HG03066 (cell line): ENCODE data around the gene FMO1.
"Not testable (repeated sequence)": the region's sequence is repeated elsewhere in the genome, so short reads cannot be mapped to it uniquely, and the experiment has no call there.

Experiments
- ATAC-seq: cut with Tn5 transposase; IDR thresholded peaks from one replicate; pipeline ENCODE4 v1.9.1; 2021; ENCODE audit warnings: low read depth; ENCODE audit not compliant: unreplicated experiment

The FMO1 gene

DNA sequence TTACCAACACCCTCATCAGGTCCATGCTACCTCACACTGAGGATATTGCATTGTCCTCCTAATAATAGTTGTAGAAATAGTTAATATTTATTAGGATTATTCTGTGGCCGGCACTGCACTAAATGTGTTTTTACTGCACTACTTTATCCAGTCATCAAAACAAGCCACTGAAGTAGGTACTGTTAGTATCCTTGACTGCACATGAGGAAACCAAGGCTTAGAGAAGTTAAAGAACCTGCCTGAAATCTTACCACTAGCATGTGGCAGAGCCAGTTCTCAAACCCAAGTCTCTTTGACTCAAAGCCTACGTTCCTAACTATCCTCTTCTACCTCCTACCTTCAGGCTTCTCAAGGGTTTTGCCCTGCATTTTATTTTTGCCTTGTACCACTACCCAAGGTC, 30.9 kb downstream of the FMO1 start:
- no peak for ATAC-seq

DNA sequence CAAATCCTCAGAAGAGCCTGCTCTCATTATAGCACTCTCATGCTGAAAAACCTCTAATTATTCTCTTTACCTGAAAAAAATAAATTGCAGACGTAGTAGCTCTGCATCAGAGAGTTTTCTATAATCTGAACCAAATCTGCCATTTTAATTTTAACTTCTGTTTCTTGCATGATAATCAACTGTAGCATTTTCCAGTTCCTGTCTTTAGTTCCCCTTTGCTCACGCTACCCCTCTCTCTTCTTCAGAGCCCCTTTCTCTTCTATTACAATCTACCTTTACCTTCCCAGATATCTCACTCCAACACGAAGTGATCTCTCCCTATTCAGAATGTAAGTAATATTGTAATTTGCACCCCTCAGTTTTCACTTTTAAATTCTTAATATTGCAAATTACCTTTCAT, 31.4 kb downstream of the FMO1 start:
- no peak for ATAC-seq

DNA sequence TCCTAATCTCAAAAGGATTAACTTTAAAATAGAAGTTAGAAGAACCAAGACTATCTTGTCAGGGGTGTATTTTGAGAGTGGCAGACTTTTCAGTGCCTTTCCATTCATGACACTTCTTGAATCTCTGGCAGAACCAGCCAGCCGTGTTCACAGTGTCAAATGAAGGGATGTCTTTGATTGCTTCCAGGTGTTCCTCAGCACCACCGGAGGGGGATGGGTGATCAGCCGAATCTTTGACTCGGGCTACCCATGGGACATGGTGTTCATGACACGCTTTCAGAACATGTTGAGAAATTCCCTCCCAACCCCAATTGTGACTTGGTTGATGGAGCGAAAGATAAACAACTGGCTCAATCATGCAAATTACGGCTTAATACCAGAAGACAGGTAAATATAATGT, 32.3 kb downstream of the FMO1 start:
- no peak for ATAC-seq

DNA sequence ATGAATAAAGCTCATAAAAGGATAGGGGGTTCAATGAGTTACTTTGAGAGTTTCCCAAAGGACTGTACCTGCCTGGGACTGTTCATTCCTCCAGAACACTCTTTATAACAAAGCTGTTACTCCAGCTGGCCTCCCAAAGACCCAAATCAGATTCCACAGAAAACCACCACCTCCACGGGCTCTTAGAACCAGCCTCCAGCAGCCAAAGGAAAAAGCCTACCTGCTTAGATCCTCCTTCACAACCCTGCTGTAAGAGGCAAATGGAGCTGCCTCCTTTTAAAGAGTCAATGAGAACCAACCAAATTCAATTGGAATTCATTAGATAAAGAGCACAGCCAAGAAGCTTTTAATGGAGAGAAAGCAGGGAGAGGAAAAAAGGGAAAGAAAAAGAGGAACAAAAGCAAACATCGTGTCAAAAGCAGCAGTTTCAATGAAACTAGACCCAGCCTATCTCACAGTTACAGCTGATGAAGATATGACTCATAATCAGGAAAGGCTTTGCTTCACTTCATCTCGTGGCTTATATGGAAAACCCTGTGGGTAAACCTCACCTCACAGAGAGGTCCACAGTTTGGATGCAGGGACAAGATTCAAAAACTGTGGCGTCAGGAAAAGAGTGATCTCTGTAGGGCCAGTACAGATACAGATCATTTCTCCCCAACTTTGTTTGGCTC, 37.9 kb downstream of the FMO1 start:
- peak; percentile 73 for ATAC-seq

DNA sequence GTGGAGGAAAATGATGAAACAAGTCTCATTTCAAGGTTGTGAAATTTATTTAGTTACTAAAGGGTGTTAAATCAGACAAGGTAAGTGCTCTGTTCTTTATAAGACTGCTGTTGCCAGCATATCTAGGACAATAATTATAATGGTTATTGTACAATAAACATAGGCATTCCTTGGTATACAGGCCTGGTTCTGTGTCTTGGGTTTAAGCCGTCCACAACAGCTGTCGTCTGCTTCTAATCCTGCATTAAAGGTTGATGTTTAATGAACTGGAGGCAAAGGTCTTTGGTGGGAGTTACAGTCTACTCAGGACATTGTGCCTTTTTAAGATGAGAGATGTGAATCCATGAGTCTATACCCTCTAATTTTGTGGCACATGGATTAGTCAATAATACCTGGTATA, 42.3 kb downstream of the FMO1 start:
- no peak for ATAC-seq

DNA sequence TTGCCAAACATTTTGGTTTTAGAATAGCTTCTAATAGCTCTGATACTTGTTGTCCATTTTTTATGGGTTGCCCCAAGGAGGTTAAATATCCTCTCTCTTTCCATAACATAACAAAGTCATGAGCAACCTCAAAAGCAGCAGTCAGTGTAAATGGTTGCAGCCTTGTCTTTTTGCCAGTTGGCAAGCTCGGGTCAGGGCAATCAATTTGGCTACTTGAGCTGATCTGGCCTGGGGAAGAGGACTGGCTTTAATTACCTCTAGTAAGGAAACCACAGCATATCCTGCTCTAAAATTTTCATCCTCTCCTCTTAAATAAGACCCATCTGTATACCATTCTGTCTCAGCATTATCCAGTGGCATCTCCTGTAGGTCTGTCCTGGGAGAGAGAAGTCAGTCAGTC, 44.5 kb downstream of the FMO1 start:
- ATAC-seq = no peak

DNA sequence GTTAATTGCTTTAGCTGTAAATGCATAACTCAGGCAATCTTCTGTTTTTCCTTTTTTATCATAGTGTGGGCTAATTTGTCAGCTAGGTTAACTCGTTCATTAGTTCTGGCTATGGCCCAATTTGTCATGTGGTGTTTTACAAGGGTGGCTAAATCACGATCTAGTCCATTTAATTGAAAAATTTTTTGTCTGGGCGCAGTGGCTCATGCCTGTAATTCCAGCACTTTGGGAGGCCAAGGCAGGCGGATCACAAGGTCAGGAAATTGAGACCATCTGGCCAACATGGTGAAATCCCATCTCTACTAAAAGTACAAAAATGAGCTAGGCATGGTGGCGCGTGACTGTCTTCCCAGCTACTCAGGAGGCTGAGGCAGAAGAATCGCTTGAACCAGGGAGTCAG, 47.1 kb downstream of the FMO1 start:
- ATAC-seq = not testable (repeated sequence)

DNA sequence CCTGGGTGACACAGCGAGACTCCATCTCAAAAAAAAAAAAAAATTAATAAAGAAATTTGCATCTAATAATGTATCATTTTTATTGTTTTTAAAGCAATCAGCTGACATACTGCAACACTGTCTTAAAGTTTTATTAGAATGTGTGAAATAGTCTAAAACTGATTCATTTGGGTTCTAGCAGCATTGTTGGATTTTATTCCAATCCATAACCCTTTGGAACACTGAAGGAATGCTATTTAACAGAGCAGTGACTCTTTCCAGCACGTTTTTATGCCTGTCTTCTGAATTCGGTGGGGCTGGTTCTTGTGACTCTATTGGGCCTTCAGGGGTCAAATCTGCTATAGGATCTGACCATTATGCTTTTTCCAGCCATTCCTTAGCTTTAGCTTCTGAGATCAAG, 47.5 kb downstream of the FMO1 start:
- ATAC-seq = no peak

DNA sequence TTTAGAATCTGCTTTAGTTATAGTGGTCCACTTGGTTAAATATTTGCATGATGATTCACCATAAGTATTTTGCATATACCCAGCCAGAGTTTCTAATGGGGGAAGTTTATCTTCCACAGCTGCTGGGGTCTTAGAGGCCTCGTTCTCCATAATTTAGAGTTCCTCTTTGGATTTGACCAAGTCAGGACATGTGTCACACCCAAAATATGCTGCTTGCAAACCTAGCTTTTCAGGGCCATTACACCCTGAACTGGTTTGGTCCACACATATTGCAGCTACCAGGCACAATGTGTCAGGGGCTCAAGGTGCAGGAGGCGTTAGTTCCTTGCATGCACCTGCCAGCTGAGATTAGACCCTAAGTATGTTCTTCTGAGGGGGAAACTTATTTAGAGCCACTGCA, 48.6 kb downstream of the FMO1 start:
- no peak for ATAC-seq

DNA sequence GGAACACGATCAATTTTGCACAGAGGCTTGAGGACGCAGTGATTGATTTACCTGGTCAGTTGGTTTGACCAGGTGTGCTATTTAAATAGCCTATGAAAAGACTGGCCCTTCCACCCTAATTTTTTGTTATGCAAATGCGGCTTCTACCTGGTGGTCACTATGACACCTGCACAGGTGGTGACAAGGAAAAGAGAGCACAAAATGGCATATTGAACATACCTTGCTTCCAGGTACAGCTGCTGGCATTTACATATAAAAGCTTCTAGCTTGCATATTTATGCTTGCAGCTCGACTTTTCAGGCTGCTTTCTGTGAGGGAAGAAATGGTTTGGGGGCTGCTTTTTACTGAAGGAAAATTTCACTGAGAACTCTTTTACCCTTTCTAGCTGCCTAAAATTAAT, 50.4 kb downstream of the FMO1 start:
- no peak for ATAC-seq

DNA sequence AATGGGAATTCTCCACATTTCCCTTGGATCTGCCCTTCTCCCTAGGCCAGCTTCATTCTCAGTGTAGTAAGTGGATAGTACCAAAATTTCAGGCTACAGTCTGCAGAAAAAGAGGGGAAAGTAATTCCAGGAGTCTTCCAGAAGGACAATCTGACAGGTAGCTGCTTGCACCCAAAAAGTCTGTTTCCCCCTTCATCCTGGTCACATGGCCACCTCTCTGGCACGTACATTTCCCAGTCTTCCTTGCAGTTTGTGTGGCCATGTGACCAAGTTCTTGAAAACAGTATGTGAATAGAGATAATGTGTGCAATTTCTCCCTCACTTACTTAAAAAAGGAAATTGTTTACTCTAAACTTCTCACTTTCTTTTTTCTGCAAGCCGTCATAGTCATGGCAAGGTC, 51.0 kb downstream of the FMO1 start:
- no peak for ATAC-seq

DNA sequence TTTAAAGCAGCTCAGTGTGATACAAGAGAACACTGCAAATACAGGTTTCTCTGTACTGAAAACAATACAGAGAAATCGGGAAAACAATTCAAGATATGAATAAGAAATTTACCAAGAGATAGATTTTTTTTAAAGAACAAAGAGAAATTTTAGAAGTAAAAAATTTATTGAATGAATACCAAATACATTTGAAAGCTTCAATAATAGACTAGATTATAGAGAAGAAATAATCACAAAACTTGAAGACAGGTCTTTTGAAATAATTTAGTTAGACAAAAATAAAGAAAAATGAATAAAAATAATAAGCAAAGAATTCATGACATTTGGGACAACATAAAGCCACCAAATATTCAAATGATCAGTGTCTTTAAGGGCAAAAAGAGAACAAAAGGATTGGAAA, 52.1 kb downstream of the FMO1 start:
- ATAC-seq = no peak

DNA sequence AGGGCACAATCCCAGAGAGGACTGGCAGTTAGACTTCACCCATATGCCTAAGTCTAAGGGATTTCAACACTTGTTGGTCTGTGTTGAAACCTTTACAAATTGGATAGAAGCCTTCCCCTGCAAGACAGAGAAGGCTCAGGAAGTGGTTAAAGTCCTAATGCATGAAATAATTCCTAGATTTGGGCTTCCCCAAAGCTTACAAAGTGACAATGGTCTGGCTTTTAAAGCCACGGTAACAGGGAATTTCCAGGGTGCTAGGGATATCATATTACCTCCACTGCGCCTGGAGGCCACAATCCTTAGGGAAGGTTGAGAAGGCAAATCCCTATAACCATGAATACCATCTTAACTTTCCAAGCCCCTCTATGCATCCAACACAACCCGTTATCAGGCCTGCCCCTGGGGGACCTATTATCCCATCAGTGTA, 62.4 kb downstream of the FMO1 start:
- ATAC-seq = no peak

DNA sequence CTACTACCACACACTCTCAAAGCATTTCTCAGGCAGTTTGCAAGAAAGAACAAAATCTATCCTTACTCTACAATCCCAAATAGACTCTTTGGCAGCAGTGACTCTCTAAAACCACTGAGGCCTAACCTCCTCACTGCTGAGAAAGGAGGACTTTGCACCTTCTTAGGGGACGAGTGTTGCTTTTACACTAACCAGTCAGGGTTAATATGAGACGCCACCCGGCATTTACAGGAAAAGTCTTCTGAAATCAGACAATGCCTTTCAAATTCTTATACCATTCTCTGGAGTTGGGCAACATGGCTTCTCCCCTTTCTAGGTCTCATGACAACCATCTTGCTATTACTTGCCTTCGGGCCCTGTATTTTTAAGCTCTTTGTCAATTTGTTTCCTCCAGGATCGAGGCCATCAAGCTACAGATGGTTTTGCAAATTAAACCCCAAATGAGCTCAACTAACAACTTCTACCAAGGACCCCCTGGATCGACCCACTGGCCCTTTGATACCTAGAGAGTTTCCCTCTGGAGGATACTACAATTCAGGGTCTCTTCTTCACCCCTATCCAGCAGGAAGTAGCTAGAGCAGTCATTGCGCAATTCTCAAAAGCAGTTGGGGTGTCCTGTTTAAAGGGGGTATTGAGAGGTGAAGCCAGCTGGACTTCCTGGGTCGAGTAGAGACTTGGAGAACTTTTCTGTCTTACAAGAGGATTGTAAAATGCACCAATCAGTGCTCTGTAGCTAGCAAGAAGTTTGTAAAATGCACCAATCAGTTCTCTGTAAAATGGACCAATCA, 63.7 kb downstream of the FMO1 start:
- no peak for ATAC-seq

DNA sequence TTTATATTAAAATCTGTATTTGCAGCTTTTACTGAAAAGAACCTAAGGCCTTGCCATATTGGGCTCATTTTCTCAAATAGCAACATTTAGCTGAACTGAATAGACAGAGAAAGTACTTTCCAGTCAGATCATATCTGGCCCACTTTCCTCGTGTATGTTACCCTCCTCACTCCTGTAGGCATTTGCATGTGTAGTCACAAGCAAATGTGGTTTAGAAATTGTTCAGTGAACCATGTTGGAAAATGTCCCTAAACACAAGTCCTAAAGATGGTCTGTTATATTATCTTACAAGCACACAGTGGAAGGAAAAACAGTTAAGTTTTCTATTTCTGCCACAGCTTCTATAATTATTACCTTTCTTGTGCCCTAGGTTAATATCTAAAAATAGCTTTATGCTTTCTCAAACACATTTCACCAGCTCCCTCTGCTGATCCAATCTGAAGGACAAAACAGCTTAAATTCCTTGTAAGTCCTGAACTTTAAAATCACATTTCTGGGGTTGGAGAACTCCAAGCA, 65.1 kb downstream of the FMO1 start:
- ATAC-seq = peak; percentile 51

DNA sequence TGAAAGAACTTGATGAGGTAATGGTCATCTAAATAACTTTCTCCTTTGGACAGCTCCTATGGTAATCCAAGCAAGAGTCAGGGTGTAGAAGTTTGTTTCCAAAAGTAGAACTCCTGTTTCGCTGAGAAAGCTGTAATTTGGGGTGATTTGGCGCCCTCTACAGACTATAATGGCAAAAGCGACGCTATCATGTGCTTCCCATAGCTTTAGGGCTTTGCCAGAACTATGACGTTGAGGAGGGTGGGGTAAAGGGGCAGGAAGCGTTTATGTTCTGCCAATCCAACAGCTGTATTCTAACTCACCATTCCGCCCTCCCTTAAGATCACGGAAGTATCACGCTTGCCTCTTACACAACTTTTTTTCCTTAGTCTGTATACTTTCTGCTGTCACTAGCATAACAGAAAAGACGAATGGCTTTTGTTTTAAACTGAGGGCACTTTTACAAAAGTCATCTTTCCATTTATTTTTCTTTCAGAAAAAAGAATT, 65.6 kb downstream of the FMO1 start, which contains the start of gene FMO4:
Gene FMO4 (plus strand): TSS at position 349 of the 486 bp plus-strand sequence. CDS start 5,643 bp downstream, outside the sequence.
- peak; percentile 100 for ATAC-seq

DNA sequence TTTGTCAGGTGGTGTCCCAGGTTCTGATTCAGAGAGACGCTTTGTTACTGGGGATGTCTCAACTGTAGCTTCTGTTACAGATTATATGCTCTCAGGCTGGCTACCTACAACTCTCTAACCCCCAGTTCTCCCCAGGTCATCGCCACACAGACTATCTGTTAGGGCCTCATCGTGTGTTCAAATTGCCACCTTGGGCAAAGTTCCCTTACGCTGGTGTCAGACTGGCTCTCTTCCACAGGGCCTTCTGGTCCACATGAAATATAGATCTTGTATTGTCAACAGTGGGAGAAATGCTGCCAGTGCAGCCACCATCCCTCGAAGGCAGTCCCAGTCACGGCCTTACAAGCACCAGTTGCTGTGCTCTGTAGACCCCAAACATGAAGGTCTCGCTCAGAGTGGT, 81.0 kb downstream of the FMO1 start:
- no peak for ATAC-seq

DNA sequence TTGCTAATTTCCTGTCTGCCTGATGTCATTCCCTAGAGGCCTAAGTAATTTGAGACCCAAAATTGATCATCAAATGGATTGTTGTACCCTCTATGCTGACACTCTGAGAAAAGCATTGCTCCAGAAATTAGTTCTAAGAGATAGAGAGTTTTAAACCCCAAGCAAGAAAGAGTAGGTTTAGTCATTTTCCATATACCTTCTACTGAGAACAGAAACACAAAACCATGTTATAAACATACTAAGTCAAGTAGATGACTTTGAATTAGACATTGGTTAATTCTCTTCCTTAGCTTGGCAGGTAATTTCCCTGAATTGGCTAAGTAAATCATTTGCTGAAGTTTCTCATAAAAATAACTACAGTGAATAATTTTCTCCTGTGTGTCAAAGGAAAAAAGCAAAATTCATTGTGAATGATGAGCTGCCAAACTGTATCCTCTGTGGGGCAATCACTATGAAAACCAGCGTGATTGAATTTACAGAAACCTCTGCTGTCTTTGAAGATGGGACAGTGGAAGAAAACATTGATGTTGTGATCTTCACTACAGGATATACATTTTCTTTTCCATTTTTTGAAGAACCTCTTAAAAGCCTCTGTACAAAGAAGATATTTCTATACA, 85.8 kb downstream of the FMO1 start:
- ATAC-seq = no peak
